ENCODE results near the gene CCDC57.

DNA sequence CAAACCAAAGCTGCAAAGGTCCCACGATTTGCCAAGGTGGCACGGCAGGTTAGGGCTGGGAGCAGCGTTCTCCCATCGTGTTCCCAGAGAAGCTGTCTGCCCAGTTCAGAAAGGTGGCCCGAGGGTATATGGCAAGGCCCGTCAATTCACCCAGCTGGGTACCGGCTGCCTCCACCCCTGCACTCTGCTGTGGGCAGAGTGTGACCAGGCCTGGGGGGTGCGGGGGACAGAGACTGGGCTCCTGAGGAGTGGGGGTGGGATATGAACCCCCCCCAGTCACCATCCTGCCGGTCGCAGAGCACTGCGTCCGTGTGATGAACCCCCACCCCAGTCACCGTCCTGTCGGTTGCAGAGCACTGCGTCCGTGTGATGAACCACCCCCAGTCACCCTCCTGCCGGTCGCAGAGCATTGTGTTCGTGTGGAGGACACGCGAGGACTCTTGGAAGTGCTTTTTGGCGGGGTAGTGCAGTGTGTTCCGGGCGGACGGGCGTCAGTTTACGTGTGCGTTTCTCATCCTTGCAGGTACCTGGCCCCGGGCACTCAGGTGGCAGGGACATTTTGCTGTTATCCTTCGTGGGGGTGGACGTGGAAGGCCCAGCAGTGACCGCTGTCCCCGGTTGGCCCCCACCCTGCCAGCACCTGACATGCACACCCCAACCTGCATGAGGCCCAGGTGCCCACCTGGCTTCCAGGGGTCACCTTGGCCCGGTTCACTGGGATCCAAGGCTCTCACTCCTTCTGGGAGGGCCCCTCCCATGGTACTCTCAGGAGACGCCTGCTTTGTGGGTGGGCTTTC is 111.9 kb downstream of the CCDC57 start:
- TF ChIP-seq, protein P1, sequence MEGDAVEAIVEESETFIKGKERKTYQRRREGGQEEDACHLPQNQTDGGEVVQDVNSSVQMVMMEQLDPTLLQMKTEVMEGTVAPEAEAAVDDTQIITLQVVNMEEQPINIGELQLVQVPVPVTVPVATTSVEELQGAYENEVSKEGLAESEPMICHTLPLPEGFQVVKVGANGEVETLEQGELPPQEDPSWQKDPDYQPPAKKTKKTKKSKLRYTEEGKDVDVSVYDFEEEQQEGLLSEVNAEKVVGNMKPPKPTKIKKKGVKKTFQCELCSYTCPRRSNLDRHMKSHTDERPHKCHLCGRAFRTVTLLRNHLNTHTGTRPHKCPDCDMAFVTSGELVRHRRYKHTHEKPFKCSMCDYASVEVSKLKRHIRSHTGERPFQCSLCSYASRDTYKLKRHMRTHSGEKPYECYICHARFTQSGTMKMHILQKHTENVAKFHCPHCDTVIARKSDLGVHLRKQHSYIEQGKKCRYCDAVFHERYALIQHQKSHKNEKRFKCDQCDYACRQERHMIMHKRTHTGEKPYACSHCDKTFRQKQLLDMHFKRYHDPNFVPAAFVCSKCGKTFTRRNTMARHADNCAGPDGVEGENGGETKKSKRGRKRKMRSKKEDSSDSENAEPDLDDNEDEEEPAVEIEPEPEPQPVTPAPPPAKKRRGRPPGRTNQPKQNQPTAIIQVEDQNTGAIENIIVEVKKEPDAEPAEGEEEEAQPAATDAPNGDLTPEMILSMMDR (IDR thresholded peaks at IDR 0.05) = no peak
- TF ChIP-seq POLR2A (IDR thresholded peaks at IDR 0.05) = no peak

Measured in thyroid gland (tissue), 4 donors.